PFSK-1 (cell line): ENCODE data around the gene NDFIP1.

Experiments used
- POLR2AphosphoS5 ChIP-seq: IDR thresholded peaks from 2 replicates; pipeline ENCODE4 v1.6.1; 2012; ENCODE audit warnings: low read depth, mild to moderate bottlenecking, control low read depth, low read length, moderate library complexity
- SIN3A ChIP-seq: IDR thresholded peaks from 2 replicates; pipeline ENCODE4 v1.6.1; 2012; ENCODE audit warnings: mild to moderate bottlenecking, low read length, moderate library complexity, borderline replicate concordance; ENCODE audit not compliant: insufficient read depth
- TAF1 ChIP-seq: IDR thresholded peaks from 2 replicates; pipeline ENCODE4 v1.6.1; 2012; ENCODE audit warnings: low read length, control low read depth, borderline replicate concordance; ENCODE audit not compliant: insufficient read depth
- TF ChIP-seq, protein P1 (sequence below), 2 experiments: IDR thresholded peaks; 2 replicates each; pipeline versions ENCODE4 v1.6.1 to v1.8.0; 2011 to 2012; ENCODE audit warnings: low read depth in 2 of 2, low read length in 2 of 2, control low read depth in 1 of 2, inconsistent platforms in 1 of 2, mild to moderate bottlenecking in 1 of 2, moderate library complexity in 1 of 2; ENCODE audit not compliant: insufficient read depth in 1 of 2

- no peak for TF ChIP-seq SIN3A
- TF ChIP-seq, protein P1, sequence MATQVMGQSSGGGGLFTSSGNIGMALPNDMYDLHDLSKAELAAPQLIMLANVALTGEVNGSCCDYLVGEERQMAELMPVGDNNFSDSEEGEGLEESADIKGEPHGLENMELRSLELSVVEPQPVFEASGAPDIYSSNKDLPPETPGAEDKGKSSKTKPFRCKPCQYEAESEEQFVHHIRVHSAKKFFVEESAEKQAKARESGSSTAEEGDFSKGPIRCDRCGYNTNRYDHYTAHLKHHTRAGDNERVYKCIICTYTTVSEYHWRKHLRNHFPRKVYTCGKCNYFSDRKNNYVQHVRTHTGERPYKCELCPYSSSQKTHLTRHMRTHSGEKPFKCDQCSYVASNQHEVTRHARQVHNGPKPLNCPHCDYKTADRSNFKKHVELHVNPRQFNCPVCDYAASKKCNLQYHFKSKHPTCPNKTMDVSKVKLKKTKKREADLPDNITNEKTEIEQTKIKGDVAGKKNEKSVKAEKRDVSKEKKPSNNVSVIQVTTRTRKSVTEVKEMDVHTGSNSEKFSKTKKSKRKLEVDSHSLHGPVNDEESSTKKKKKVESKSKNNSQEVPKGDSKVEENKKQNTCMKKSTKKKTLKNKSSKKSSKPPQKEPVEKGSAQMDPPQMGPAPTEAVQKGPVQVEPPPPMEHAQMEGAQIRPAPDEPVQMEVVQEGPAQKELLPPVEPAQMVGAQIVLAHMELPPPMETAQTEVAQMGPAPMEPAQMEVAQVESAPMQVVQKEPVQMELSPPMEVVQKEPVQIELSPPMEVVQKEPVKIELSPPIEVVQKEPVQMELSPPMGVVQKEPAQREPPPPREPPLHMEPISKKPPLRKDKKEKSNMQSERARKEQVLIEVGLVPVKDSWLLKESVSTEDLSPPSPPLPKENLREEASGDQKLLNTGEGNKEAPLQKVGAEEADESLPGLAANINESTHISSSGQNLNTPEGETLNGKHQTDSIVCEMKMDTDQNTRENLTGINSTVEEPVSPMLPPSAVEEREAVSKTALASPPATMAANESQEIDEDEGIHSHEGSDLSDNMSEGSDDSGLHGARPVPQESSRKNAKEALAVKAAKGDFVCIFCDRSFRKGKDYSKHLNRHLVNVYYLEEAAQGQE (IDR thresholded peaks at IDR 0.05; ENCODE audit: insufficient read depth in 1 of 2, low read depth in 2 of 2, low read length in 2 of 2), result no peak
- no peak for TF ChIP-seq POLR2AphosphoS5
- TF ChIP-seq TAF1, result no peak
Observed at GRCh38 chr5:142197781-142198180, 89.2 kb downstream of the NDFIP1 start.
